HG03066 (cell line): Measurements from ENCODE around the gene CBARP.
A peak's percentile ranks its signal among the peaks of the same experiment; 100 is the strongest.
"Not testable (repeated sequence)": the region's sequence is repeated elsewhere in the genome, so short reads cannot be mapped to it uniquely, and the experiment has no call there.

Experiments used
- ATAC-seq: cut with Tn5 transposase; IDR thresholded peaks from one replicate; pipeline ENCODE4 v1.9.1; 2021; ENCODE audit warnings: low read depth; ENCODE audit not compliant: unreplicated experiment

Gene CBARP

DNA sequence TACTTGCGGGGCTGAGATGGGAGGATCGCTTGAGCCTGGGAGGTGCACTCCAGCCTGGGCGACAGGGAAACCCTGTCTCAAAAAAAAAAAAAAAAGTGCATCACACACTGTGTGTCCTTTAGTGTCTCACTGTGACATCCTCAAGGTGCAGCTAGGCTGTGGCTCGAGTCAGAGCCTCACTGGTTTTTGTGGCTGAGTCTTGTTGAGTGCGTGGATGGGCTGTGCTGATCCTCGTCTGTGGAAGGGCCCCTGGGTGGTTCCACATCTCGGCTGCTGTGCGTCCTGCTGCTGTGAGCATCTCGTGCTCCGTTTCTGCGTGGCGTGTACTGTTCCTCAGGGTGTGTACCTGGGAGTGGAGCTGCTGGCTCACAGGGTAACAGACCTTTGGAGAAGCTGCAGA, 21.0 kb downstream of the CBARP start:
- ATAC-seq = no peak

- ATAC-seq = no peak
These were observed 22.7 kb downstream of the CBARP start for GRCh38 chr19:1214862-1215731.

GRCh38 chr19:1214299-1214861, 23.4 kb downstream of the CBARP start:
- no peak for ATAC-seq

- peak; percentile 54 for ATAC-seq
These were observed 24.2 kb downstream of the CBARP start for GRCh38 chr19:1213391-1214286.

DNA sequence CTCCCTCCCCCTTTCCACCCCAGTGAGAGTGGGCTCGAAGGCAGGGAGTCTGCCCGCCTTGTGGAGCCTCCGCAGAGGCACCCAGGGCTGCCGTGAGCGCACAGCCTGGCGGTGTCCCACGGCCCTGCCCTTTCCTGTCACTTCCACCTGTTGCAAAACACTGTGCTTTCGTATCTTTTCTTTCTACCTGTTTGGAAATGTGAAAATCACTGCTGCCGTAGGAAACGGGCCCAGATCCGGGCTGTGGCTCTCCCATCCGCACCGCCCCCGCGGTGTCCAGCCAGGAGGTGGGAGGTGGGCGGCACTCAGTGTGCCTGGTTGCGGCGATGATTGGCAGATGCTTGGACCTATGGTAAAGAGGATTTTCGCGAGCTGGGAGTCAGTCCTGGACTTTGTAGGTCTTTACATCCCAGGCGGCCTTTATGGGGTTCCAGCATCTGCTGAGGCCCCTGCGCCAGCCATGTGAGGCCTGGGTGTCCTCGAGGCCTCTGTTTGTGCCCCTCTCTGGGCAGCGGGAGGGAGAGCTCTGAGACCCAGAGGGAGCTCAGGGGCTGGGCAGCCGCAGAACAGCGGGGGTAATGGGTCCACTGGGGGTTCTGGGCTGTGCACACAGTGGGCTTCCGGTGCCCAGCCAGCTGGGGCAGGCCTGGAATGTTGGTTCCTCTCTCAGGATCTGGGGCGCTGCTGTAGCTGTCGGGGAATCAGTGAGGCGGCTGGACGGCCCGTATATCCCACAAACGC, 26.1 kb downstream of the CBARP start:
- no peak for ATAC-seq

- no peak for ATAC-seq
These were observed 27.6 kb downstream of the CBARP start for GRCh38 chr19:1210227-1210538.

- not testable (repeated sequence) for ATAC-seq
These were observed 29.0 kb downstream of the CBARP start for GRCh38 chr19:1208830-1209229.

GRCh38 chr19:1206864-1207450, 30.8 kb downstream of the CBARP start:
- no peak for ATAC-seq

GRCh38 chr19:1206150-1206863, 31.5 kb downstream of the CBARP start:
- ATAC-seq = no peak

DNA sequence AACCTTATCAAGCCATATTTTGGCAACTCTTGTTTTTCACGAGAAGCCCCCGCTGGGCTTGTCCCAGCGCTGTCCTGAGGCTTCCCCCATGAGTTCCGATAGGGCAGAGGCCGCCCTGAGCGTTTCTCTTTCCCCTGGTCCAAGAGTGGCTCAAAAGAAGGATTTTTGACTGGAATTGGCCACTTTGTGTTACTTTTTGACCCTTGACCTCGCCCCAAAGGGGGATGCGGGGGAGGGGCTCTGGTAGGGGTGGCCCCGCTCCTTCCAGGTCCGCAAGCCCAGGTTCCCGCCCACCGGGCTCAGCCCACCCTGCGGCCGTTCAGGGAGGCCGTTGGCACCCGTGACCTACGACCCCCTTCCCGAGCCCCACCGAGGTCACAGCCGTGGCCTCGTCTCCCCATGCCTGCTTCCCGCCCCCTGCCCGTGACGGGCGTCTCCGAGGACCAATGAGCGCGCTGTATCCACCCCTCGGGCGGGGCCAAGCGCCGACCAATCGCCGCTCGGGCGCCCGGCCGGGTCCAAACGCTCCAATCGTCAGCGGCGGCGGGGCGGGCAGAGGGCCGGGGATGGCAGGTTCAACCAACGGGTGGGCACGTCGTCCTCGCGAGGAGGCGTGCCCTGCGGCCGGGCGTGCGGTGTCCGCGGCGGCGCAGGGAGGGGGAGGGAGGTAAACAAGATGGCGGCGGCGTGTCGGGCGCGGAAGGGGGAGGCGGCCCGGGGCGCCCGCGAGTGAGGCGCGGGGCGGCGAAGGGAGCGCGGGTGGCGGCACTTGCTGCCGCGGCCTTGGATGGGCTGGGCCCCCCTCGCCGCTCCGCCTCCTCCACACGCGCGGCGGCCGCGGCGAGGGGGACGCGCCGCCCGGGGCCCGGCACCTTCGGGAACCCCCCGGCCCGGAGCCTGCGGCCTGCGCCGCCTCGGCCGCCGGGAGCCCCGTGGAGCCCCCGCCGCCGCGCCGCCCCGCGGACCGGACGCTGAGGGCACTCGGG, 32.4 kb downstream of the CBARP start, which contains the start of gene STK11:
Gene STK11 (plus strand): TSS at position 665 of the 986 bp plus-strand sequence. CDS start 1,136 bp downstream, outside the sequence.
- ATAC-seq = peak; percentile 83

GRCh38 chr19:1200614-1201013, 37.2 kb downstream of the CBARP start:
- not testable (repeated sequence) for ATAC-seq

DNA sequence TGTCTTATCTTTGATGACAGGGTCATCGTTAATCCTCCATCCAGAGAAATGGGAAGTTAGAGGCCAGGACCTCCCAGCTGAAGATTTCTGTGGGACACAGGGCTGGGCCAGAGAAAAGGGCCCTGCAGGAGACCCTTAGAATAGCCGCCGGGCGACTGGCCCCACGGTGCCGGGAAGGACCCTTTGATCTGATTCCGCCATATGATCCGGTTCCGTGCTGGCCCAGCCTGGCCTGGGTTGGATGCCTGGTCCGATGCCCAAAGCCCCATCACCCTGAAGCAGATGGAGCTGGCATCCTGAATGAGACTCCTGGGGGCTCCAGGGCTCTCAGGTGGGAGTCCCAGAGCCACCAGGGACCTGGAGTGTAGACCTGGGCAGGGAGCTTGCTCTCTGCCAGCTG, 38.3 kb downstream of the CBARP start:
- no peak for ATAC-seq

DNA sequence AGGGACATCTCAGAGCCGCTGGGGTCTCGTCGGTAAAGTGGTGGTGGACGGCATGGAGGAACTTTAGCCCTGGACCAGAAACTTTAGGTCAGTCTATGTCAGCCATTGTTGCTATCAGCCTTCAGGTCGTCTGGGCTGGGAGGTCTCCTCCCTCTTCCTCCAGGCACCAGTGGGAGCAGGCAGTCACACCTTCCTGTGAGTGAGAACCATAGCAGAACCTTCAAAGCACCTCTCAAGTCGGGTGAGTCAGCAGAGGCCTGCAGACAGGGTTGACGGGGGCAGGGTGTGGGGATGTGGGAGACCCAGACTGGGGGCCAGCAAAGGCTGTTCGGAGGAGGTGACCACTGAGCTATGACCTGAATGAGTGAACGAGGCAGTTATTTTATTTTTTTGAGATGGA, 48.4 kb downstream of the CBARP start:
- ATAC-seq = no peak

- no peak for ATAC-seq
These were observed 54.1 kb downstream of the CBARP start for GRCh38 chr19:1183543-1184172.

DNA sequence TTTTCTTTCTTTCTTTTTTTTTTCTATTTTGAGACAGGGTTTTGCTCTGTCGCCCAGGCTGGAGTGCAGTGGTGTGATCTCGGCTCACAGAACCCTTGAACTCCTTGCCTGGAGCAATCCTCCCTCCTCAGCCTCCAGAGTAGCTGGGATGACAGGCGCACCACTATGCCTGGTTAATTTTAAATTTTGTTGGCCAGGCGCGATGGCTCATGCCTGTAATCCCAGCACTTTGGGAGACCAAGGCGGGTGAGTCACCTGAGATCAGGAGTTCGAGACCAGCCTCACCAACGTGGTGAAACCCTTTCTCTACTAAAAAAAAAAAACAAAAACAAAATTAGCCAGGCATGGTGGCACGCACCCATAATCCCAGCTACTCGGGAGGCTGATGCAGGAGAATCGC, 55.1 kb downstream of the CBARP start:
- no peak for ATAC-seq

DNA sequence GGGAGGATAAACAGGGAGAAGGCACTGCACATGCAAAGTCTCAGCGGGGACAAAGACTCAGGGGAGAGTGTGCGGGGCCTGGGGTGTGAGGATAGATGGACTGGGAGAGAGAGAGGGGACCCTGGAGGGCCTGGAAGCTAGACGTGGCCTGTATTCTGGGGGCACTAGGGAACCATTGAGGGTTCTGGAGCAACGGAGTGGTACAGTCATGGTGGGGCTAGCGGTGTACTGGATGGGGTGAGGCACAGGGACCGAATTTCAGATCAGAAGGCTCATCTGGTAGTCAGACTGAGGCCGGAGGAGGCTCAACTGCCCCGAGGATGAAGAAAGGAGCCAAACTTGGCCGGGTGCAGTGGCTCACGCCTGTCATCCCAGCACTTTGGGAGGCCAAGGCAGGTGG, 55.7 kb downstream of the CBARP start:
- no peak for ATAC-seq

DNA sequence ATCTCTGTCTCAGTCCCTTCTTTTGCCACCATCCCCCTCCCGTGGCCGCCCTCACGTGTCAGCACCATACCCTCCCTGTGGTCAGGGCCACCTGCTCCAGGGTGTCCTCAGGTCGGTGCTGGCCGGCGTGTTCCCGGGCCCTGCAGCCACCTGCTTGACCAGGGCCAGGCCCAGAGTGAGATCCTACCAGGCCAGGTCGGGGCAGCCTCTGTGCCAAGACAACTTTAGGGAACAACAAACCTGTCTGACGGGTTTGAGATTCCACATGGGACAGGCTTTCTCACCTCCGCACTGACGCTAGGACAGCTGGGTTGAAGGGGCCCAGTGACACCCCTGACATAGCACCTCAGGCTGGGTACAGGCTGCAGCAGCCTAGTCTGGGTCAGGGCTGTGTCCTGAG, 56.2 kb downstream of the CBARP start:
- no peak for ATAC-seq
